H9 (cell line): ENCODE data around the gene MAML3. TPM values are rescaled to one million over a fixed set of nuclear protein-coding genes. Genes with fewer than 3 reads are reported as not detected.

Experiments used
- DNase-seq: peaks from one replicate; pipeline ENCODE4 v3.0.0-alpha.2; 2017
- H2AFZ ChIP-seq: one replicate; pipeline ENCODE4 v1.6.1; 2013; ENCODE audit warnings: mild to moderate bottlenecking, low read length, control low read depth, moderate library complexity
- H2AK5ac ChIP-seq: 2 replicates; pipeline ENCODE4 v1.6.1; 2013; ENCODE audit warnings: low read length, control low read depth, mixed read lengths; ENCODE audit not compliant: insufficient read length
- H2BK120ac ChIP-seq: one replicate; pipeline ENCODE4 v1.6.1; 2013; ENCODE audit warnings: low read depth, mild to moderate bottlenecking, low read length, control low read depth, inconsistent platforms; ENCODE audit not compliant: poor library complexity, severe bottlenecking
- H2BK12ac ChIP-seq: 2 replicates; pipeline ENCODE4 v1.6.1; 2013; ENCODE audit warnings: low read length, control low read depth, mixed read lengths, low read depth; ENCODE audit not compliant: insufficient read length
- H2BK15ac ChIP-seq: 2 replicates; pipeline ENCODE4 v1.6.1; 2013; ENCODE audit warnings: low read depth, low read length, control low read depth
- H2BK20ac ChIP-seq: one replicate; pipeline ENCODE4 v1.6.1; 2013; ENCODE audit warnings: low read depth, mild to moderate bottlenecking, low read length, control low read depth, inconsistent platforms; ENCODE audit not compliant: poor library complexity, severe bottlenecking
- H2BK5ac ChIP-seq: 2 replicates; pipeline ENCODE4 v1.6.1; 2013; ENCODE audit warnings: low read length, control low read depth, mixed read lengths; ENCODE audit not compliant: insufficient read length
- H3K14ac ChIP-seq: 2 replicates; pipeline ENCODE4 v1.6.1; 2013; ENCODE audit warnings: low read length, control low read depth; ENCODE audit not compliant: insufficient read depth
- H3K18ac ChIP-seq: 2 replicates; pipeline ENCODE4 v1.6.1; 2013; ENCODE audit warnings: low read depth, mild to moderate bottlenecking, mixed read lengths, low read length, control low read depth; ENCODE audit not compliant: insufficient read length
- H3K23ac ChIP-seq: 2 replicates; pipeline ENCODE4 v1.6.1; 2013; ENCODE audit warnings: low read length, control low read depth, mixed read lengths, low read depth; ENCODE audit not compliant: insufficient read length
- H3K23me2 ChIP-seq: 2 replicates; pipeline ENCODE4 v1.6.1; 2013; ENCODE audit warnings: low read depth, mild to moderate bottlenecking, mixed read lengths, low read length, control low read depth; ENCODE audit not compliant: insufficient read length, poor library complexity, severe bottlenecking
- H3K27ac ChIP-seq: 2 replicates; pipeline ENCODE4 v1.5.1; 2013; ENCODE audit warnings: low read length, control low read depth, mixed read lengths, low read depth; ENCODE audit not compliant: insufficient read length
- H3K27me3 ChIP-seq: 2 replicates; pipeline ENCODE4 v1.6.1; 2013; ENCODE audit warnings: low read length, control low read depth, inconsistent platforms; ENCODE audit not compliant: insufficient read depth
- H3K4ac ChIP-seq: 2 replicates; pipeline ENCODE4 v1.6.1; 2013; ENCODE audit warnings: low read depth, mild to moderate bottlenecking, control low read depth, inconsistent platforms, low read length, moderate library complexity
- H3K4me1 ChIP-seq: 2 replicates; pipeline ENCODE4 v1.6.1; 2013; ENCODE audit warnings: low read length, control low read depth, inconsistent platforms; ENCODE audit not compliant: insufficient read depth
- H3K4me2 ChIP-seq: 2 replicates; pipeline ENCODE4 v1.6.1; 2013; ENCODE audit warnings: low read length, control low read depth, mixed read lengths; ENCODE audit not compliant: insufficient read length, insufficient read depth
- H3K56ac ChIP-seq: 2 replicates; pipeline ENCODE4 v1.6.1; 2013; ENCODE audit warnings: low read depth, mild to moderate bottlenecking, mixed read lengths, low read length, control low read depth; ENCODE audit not compliant: insufficient read length
- H3K79me1 ChIP-seq: 2 replicates; pipeline ENCODE4 v1.6.1; 2013; ENCODE audit warnings: low read depth, mild to moderate bottlenecking, moderate library complexity, low read length, control low read depth, inconsistent platforms; ENCODE audit not compliant: insufficient read depth, poor library complexity, severe bottlenecking
- H3K79me2 ChIP-seq: 2 replicates; pipeline ENCODE4 v1.6.1; 2013; ENCODE audit warnings: low read length, control low read depth, inconsistent platforms; ENCODE audit not compliant: insufficient read depth
- H3K9ac ChIP-seq: 2 replicates; pipeline ENCODE4 v1.6.1; 2013; ENCODE audit warnings: low read length, control low read depth, mixed read lengths; ENCODE audit not compliant: insufficient read length; ENCODE audit errors: extremely low read depth
- H3K9me3 ChIP-seq: one replicate; pipeline ENCODE4 v1.6.1; 2013; ENCODE audit warnings: low read depth, low read length, inconsistent platforms; ENCODE audit not compliant: control insufficient read depth
- H3T11ph ChIP-seq: one replicate; pipeline ENCODE4 v1.6.1; 2013; ENCODE audit warnings: mild to moderate bottlenecking, low read length, control low read depth, inconsistent platforms
- H4K20me1 ChIP-seq: one replicate; pipeline ENCODE4 v1.6.1; 2013; ENCODE audit not compliant: control insufficient read depth, insufficient read length, insufficient read depth
- H4K5ac ChIP-seq: 2 replicates; pipeline ENCODE4 v1.6.1; 2013; ENCODE audit warnings: low read depth, mild to moderate bottlenecking, mixed read lengths, low read length, control low read depth; ENCODE audit not compliant: insufficient read length
- H4K8ac ChIP-seq: replicated peaks from 2 replicates; pipeline ENCODE4 v1.6.1; 2013; ENCODE audit warnings: low read length, control low read depth, mixed read lengths, low read depth; ENCODE audit not compliant: insufficient read length
- H4K91ac ChIP-seq: 2 replicates; pipeline ENCODE4 v1.6.1; 2013; ENCODE audit warnings: low read depth, mild to moderate bottlenecking, moderate library complexity, mixed read lengths, low read length, control low read depth; ENCODE audit not compliant: insufficient read length
- H3K27ac Mint-ChIP-seq, 3 experiments: 2 replicates in 2 of 3; 3 replicates in 1 of 3; pipeline ENCODE4 v1.8.0; 2020 to 2021; ENCODE audit warnings: mixed read lengths in 3 of 3, mild to moderate bottlenecking in 1 of 3, moderate library complexity in 1 of 3
- H3K27me3 Mint-ChIP-seq: 2 replicates; pipeline ENCODE4 v1.8.0; 2021; ENCODE audit warnings: low read depth, mild to moderate bottlenecking, moderate library complexity, mixed read lengths
- H3K36me3 Mint-ChIP-seq, 3 experiments: 2 replicates in 2 of 3; 3 replicates in 1 of 3; pipeline ENCODE4 v1.8.0; 2020 to 2021; ENCODE audit warnings: low read depth in 3 of 3, mixed read lengths in 3 of 3; ENCODE audit not compliant: insufficient read depth in 1 of 3
- H3K4me1 Mint-ChIP-seq, 2 experiments: 2 replicates each; pipeline ENCODE4 v1.8.0; 2020; ENCODE audit warnings: mixed read lengths in 2 of 2
- H3K4me3 Mint-ChIP-seq, 2 experiments: 2 replicates in 1 of 2; 3 replicates in 1 of 2; pipeline ENCODE4 v1.8.0; 2020 to 2021; ENCODE audit warnings: mild to moderate bottlenecking in 2 of 2, mixed read lengths in 2 of 2, moderate library complexity in 1 of 2
- H3K9me3 Mint-ChIP-seq, 2 experiments: 2 replicates in 1 of 2; 3 replicates in 1 of 2; pipeline ENCODE4 v1.8.0; 2020; ENCODE audit warnings: mild to moderate bottlenecking in 2 of 2, mixed read lengths in 2 of 2, moderate library complexity in 1 of 2
- WGBS: extraction: QIAGEN DNeasy Blood & Tissue Kit; methylation state at CpG from one replicate; pipeline ENCODE4 v1.1.7; 2013; ENCODE audit warnings: missing lambda C conversion rate, low lambda C conversion rate, mixed read lengths; ENCODE audit not compliant: insufficient read length; ENCODE audit errors: extremely low coverage; 5-methylcytosine and 5-hydroxymethylcytosine counted together
- total RNA-seq: library from RNA; stranded (reverse); gene quantifications from 2 replicates; pipeline ENCODE4 v1.2.1, GENCODE V29; 2021
- TF ChIP-seq, protein P1 (sequence below): fragments of 200-600 bp; sonication (generic); conservative IDR thresholded peaks from 3 replicates; pipeline ENCODE4 v1.8.0; 2021; ENCODE audit warnings: antibody characterized with exemption, mild to moderate bottlenecking

The MAML3 gene
- total RNA-seq, 1 experiment from 2014 or later = 3.9 TPM

GRCh38 chr4:140044337-140044902, 109.6 kb downstream of the MAML3 start:
- H3K18ac ChIP-seq = no peak overlapping the region
- no peaks in the 10 kb centered on the region for H3K79me2 ChIP-seq
- no peaks in the 10 kb centered on the region for H3K27me3 ChIP-seq
- no peak overlapping the region for H2AFZ ChIP-seq
- no peak overlapping the region for H3K27ac Mint-ChIP-seq
- H3K4me2 ChIP-seq = no peak overlapping the region
- no peak overlapping the region for H4K91ac ChIP-seq
- TF ChIP-seq, protein P1, sequence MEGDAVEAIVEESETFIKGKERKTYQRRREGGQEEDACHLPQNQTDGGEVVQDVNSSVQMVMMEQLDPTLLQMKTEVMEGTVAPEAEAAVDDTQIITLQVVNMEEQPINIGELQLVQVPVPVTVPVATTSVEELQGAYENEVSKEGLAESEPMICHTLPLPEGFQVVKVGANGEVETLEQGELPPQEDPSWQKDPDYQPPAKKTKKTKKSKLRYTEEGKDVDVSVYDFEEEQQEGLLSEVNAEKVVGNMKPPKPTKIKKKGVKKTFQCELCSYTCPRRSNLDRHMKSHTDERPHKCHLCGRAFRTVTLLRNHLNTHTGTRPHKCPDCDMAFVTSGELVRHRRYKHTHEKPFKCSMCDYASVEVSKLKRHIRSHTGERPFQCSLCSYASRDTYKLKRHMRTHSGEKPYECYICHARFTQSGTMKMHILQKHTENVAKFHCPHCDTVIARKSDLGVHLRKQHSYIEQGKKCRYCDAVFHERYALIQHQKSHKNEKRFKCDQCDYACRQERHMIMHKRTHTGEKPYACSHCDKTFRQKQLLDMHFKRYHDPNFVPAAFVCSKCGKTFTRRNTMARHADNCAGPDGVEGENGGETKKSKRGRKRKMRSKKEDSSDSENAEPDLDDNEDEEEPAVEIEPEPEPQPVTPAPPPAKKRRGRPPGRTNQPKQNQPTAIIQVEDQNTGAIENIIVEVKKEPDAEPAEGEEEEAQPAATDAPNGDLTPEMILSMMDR = no peak
- H3K9ac ChIP-seq = no peak overlapping the region
- peaks cover 43% of the 10 kb centered on the region in 2 experiments for H3K4me1 Mint-ChIP-seq
- no peak overlapping the region for H2BK120ac ChIP-seq
- H4K20me1 ChIP-seq = no peaks in the 10 kb centered on the region
- H3K14ac ChIP-seq = no peak overlapping the region
- WGBS = no CpG with 5 or more reads among the region's 8 CpGs
- no peaks in the 10 kb centered on the region for H3K79me1 ChIP-seq
- H3K36me3 Mint-ChIP-seq = no peaks in the 10 kb centered on the region
- H3K56ac ChIP-seq = no peak overlapping the region
- H2BK20ac ChIP-seq = no peak overlapping the region
- H2BK5ac ChIP-seq = no peak overlapping the region
- H3K27ac ChIP-seq = no peak overlapping the region
- H3K9me3 ChIP-seq = no peaks in the 10 kb centered on the region
- no peak overlapping the region for H2BK15ac ChIP-seq
- H3K4me1 ChIP-seq = peaks cover 10% of the 10 kb centered on the region; the same call in 1 of the 2 replicates
- H3K9me3 Mint-ChIP-seq = no peaks in the 10 kb centered on the region
- no peak overlapping the region for H3K4ac ChIP-seq
- no peak overlapping the region for H3K4me3 Mint-ChIP-seq
- H3K23ac ChIP-seq = no peak overlapping the region
- no peak overlapping the region for H2BK12ac ChIP-seq
- no peaks in the 10 kb centered on the region for H3K23me2 ChIP-seq
- H2AK5ac ChIP-seq = no peak overlapping the region
- no peak for DNase-seq
- H4K8ac ChIP-seq = no peak overlapping the region
- no peak overlapping the region for H3T11ph ChIP-seq
- H4K5ac ChIP-seq = no peak overlapping the region
- peaks cover 4% of the 10 kb centered on the region for H3K27me3 Mint-ChIP-seq
